ENCODE results near the gene MAPK9. TPM values are rescaled to one million over a fixed set of nuclear protein-coding genes. Genes with fewer than 3 reads are reported as not detected.

Gene MAPK9
- total RNA-seq, 3 donors from 2014 or later: 31.2 to 37.9 (median 34.7) TPM

DNA sequence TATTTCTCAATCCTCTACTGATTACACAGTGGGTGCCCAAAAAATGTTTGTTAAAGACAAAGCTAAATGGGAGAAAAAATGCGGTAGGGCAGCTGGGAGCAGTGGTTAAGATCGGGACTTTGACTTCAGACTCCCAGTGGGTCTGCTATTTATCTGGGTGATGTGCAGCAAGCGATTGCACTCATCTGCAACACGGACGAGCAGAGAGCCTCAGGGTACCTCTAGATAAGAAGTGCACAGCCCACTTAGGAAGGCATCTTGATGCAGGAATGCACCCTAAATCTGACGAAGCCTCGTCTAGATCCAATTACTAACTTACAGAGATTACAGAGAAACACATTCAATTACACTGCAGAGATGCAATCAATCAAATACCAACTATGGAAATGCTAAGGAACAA, 4.0 kb downstream of the MAPK9 start:
- H3K36me3 ChIP-seq: no peaks in the 10 kb centered on the region
- H3K27me3 ChIP-seq: no peaks in the 10 kb centered on the region
- no peaks in the 10 kb centered on the region for H3K9me3 ChIP-seq
- TF ChIP-seq, protein P1, sequence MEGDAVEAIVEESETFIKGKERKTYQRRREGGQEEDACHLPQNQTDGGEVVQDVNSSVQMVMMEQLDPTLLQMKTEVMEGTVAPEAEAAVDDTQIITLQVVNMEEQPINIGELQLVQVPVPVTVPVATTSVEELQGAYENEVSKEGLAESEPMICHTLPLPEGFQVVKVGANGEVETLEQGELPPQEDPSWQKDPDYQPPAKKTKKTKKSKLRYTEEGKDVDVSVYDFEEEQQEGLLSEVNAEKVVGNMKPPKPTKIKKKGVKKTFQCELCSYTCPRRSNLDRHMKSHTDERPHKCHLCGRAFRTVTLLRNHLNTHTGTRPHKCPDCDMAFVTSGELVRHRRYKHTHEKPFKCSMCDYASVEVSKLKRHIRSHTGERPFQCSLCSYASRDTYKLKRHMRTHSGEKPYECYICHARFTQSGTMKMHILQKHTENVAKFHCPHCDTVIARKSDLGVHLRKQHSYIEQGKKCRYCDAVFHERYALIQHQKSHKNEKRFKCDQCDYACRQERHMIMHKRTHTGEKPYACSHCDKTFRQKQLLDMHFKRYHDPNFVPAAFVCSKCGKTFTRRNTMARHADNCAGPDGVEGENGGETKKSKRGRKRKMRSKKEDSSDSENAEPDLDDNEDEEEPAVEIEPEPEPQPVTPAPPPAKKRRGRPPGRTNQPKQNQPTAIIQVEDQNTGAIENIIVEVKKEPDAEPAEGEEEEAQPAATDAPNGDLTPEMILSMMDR (IDR thresholded peaks at IDR 0.05): no peak
- TF ChIP-seq POLR2AphosphoS5 (IDR thresholded peaks at IDR 0.05): no peak
- no peak for TF ChIP-seq POLR2A (IDR thresholded peaks at IDR 0.05)
- intact Hi-C loops (cut with DNase I; ENCODE audit: low total_unique reads): no loop called here
- H3K27ac ChIP-seq: no peak overlapping the region
- no peak for DNase-seq (ENCODE audit: low spot score in 2 of 2)
- H3K4me3 ChIP-seq: no peak overlapping the region
- H3K4me1 ChIP-seq: peaks cover 0 to 7% of the 10 kb centered on the region in 2 donors

GRCh38 chr5:180287404-180287803, 4.5 kb downstream of the MAPK9 start:
- Histone ChIP-seq H3K27ac (no peak overlapping the region), H3K9me3 (no peaks in the 10 kb centered on the region), H3K4me3 (no peak overlapping the region), H3K27me3 (no peaks in the 10 kb centered on the region), H3K36me3 (no peaks in the 10 kb centered on the region), H3K4me1 (peaks cover 0 to 7% of the 10 kb centered on the region in 2 donors)
- intact Hi-C loops (cut with DNase I; ENCODE audit: low total_unique reads): no loop called here
- TF ChIP-seq POLR2AphosphoS5 (IDR thresholded peaks at IDR 0.05) (no peak), POLR2A (IDR thresholded peaks at IDR 0.05) (no peak)
- TF ChIP-seq, protein P1 (IDR thresholded peaks at IDR 0.05): no peak
- DNase-seq (ENCODE audit: low spot score in 2 of 2): no peak

GRCh38 chr5:180284149-180284548, 7.7 kb downstream of the MAPK9 start:
- no peak for TF ChIP-seq POLR2A (IDR thresholded peaks at IDR 0.05)
- TF ChIP-seq, protein P1 (IDR thresholded peaks at IDR 0.05): no peak
- TF ChIP-seq POLR2AphosphoS5 (IDR thresholded peaks at IDR 0.05): no peak
- no peak overlapping the region for H3K4me3 ChIP-seq
- no peaks in the 10 kb centered on the region for H3K4me1 ChIP-seq
- H3K9me3 ChIP-seq: no peaks in the 10 kb centered on the region
- DNase-seq (ENCODE audit: low spot score in 2 of 2): no peak
- H3K36me3 ChIP-seq: no peaks in the 10 kb centered on the region
- H3K27me3 ChIP-seq: no peaks in the 10 kb centered on the region
- no peak overlapping the region for H3K27ac ChIP-seq
- intact Hi-C loops (cut with DNase I; ENCODE audit: low total_unique reads): no loop called here

DNA sequence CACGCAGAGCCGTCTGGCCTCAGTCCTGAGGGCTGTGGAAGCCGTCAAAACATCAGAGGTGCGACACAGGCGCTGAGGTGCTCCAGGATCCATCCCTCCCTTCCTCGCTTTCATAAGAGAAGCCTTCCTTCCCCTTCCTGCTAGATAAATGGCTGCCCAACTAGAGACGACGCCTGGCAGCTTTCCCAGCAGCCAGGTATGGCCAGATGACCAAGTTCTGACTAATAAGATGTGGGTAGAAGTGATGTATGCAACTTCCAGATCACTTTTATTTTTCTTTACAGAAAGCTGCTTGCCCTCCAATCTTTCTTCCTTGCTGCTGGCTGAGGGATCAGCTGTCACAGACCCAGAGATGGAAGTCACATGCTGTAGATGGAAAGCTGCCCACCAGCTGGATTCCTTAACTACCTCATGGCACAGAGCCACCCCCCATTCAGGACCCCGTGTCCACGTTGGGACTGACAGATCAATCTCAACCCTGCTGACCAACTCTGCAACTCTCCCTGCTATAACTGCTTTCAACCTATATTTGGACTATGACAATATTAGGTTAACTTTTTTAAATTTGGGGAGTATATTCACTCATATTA, 8.8 kb downstream of the MAPK9 start:
- Histone ChIP-seq H3K9me3 (no peaks in the 10 kb centered on the region), H3K36me3 (no peaks in the 10 kb centered on the region), H3K4me1 (no peaks in the 10 kb centered on the region), H3K4me3 (no peak overlapping the region), H3K27me3 (no peaks in the 10 kb centered on the region), H3K27ac (no peak overlapping the region)
- intact Hi-C loops (cut with DNase I; ENCODE audit: low total_unique reads): no loop called here
- DNase-seq (ENCODE audit: low spot score in 2 of 2): no peak
- TF ChIP-seq, protein P1 (IDR thresholded peaks at IDR 0.05): no peak
- TF ChIP-seq POLR2A (IDR thresholded peaks at IDR 0.05) (no peak), POLR2AphosphoS5 (IDR thresholded peaks at IDR 0.05) (no peak)

DNA sequence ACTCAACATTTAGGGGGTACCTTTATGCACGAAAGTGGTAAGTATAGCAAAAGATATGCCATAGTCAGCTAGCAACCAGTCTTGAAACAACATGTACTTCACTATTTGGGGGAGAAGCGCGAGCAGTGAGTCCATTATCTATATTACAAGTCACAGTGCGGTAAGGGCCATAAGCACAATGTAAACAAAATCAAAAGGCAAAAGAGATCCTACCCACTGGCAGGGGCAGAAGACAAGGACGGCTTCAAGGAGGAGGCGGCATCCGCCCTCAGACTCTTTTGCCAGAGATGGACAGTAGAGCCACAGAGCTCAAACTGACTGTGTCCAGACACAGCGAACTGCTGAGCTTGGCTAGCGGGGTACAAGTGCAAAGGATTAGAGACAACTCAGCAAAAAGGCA, 9.6 kb downstream of the MAPK9 start:
- Histone ChIP-seq H3K4me3 (no peak overlapping the region), H3K4me1 (no peaks in the 10 kb centered on the region), H3K36me3 (no peaks in the 10 kb centered on the region), H3K27ac (no peak overlapping the region), H3K27me3 (no peaks in the 10 kb centered on the region), H3K9me3 (peaks cover 0 to under 1% of the 10 kb centered on the region in 2 donors)
- TF ChIP-seq, protein P1 (IDR thresholded peaks at IDR 0.05): no peak
- no peak for TF ChIP-seq POLR2AphosphoS5 (IDR thresholded peaks at IDR 0.05)
- TF ChIP-seq POLR2A (IDR thresholded peaks at IDR 0.05): no peak
- DNase-seq (ENCODE audit: low spot score in 2 of 2): no peak
- intact Hi-C loops (cut with DNase I; ENCODE audit: low total_unique reads): no loop called here
